HEK293 (cell line): ENCODE measurements around the gene AP3B1.

Experiments used
- MYNN ChIP-seq: fragments of 450-650 bp; formaldehyde crosslinking; IDR thresholded peaks from 2 replicates; pipeline ENCODE4 v1.5.1; 2016; ENCODE audit warnings: missing biosample characterization, missing genetic modification characterization, borderline replicate concordance
- ZBTB11 ChIP-seq: fragments of 450-650 bp; formaldehyde crosslinking; conservative IDR thresholded peaks from 2 replicates; pipeline ENCODE4 v1.5.1; 2016; ENCODE audit warnings: low read depth, missing biosample characterization, missing genetic modification characterization
- ZNF146 ChIP-seq: fragments of 450-650 bp; formaldehyde crosslinking; IDR thresholded peaks from 2 replicates; pipeline ENCODE4 v1.5.1; 2016; ENCODE audit warnings: missing biosample characterization, missing genetic modification characterization
- ZNF18 ChIP-seq: fragments of 450-650 bp; formaldehyde crosslinking; IDR thresholded peaks from 2 replicates; pipeline ENCODE4 v1.5.1; 2016; ENCODE audit warnings: missing biosample characterization, missing genetic modification characterization
- ZNF274 ChIP-seq, 2 experiments: fragments of 200-500 bp in 1 of 2; fragments of 450-650 bp in 1 of 2; sonication (Bioruptor generic) in 1 of 2; formaldehyde crosslinking in 1 of 2; IDR thresholded peaks; 2 replicates each; pipeline versions ENCODE4 v1.5.1 to v1.6.1; 2014 to 2016; ENCODE audit warnings: borderline replicate concordance in 1 of 2, inconsistent platforms in 1 of 2, low read length in 1 of 2, missing biosample characterization in 1 of 2, missing genetic modification characterization in 1 of 2
- ZNF549 ChIP-seq: fragments of 450-650 bp; IDR thresholded peaks from 2 replicates; pipeline ENCODE4 v1.5.1; 2018; ENCODE audit warnings: missing biosample characterization, missing genetic modification characterization, mild to moderate bottlenecking, inconsistent platforms, moderate library complexity
- ZNF707 ChIP-seq: fragments of 450-650 bp; formaldehyde crosslinking; IDR thresholded peaks from 2 replicates; pipeline ENCODE4 v1.5.1; 2016; ENCODE audit warnings: missing biosample characterization, missing genetic modification characterization
- TF ChIP-seq, protein P1 (sequence below): fragments of 450-650 bp; formaldehyde crosslinking; IDR thresholded peaks from 2 replicates; pipeline ENCODE4 v1.5.1; 2016; ENCODE audit warnings: missing biosample characterization, missing genetic modification characterization
- TF ChIP-seq, protein P2 (sequence below): sonication (generic); formaldehyde crosslinking; IDR thresholded peaks from 2 replicates; pipeline ENCODE4 v1.8.1; 2022; ENCODE audit warnings: mild to moderate bottlenecking, moderate library complexity, missing genetic modification reagents

- TF ChIP-seq ZNF146 (tag by site-specific recombination) (peak; percentile 85), MYNN (tag by site-specific recombination) (no peak), ZNF549 (tag by site-specific recombination) (no peak), ZNF707 (tag by site-specific recombination) (no peak), ZNF274 (IDR thresholded peaks at IDR 0.05; ENCODE audit: low read length) (no peak), ZNF274 (tag by site-specific recombination; IDR thresholded peaks at IDR 0.05; ENCODE audit: borderline replicate concordance) (no peak), ZBTB11 (tag by site-specific recombination) (no peak), ZNF18 (tag by site-specific recombination) (no peak)
- TF ChIP-seq, protein P1, sequence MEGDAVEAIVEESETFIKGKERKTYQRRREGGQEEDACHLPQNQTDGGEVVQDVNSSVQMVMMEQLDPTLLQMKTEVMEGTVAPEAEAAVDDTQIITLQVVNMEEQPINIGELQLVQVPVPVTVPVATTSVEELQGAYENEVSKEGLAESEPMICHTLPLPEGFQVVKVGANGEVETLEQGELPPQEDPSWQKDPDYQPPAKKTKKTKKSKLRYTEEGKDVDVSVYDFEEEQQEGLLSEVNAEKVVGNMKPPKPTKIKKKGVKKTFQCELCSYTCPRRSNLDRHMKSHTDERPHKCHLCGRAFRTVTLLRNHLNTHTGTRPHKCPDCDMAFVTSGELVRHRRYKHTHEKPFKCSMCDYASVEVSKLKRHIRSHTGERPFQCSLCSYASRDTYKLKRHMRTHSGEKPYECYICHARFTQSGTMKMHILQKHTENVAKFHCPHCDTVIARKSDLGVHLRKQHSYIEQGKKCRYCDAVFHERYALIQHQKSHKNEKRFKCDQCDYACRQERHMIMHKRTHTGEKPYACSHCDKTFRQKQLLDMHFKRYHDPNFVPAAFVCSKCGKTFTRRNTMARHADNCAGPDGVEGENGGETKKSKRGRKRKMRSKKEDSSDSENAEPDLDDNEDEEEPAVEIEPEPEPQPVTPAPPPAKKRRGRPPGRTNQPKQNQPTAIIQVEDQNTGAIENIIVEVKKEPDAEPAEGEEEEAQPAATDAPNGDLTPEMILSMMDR (tag by site-specific recombination): no peak
- TF ChIP-seq, protein P2, sequence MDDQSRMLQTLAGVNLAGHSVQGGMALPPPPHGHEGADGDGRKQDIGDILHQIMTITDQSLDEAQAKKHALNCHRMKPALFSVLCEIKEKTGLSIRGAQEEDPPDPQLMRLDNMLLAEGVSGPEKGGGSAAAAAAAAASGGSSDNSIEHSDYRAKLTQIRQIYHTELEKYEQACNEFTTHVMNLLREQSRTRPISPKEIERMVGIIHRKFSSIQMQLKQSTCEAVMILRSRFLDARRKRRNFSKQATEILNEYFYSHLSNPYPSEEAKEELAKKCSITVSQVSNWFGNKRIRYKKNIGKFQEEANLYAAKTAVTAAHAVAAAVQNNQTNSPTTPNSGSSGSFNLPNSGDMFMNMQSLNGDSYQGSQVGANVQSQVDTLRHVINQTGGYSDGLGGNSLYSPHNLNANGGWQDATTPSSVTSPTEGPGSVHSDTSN (CRISPR knock-in tag): no peak
These were observed 23.8 kb upstream of the AP3B1 start for GRCh38 chr5:78318337-78318736.
